Liver (tissue), 9 donors: ENCODE data around the gene COLEC11. TPM values are rescaled to one million over a fixed set of nuclear protein-coding genes. Genes with fewer than 3 reads are reported as not detected.
"Not testable (repeated sequence)": the region's sequence is repeated elsewhere in the genome, so short reads cannot be mapped to it uniquely, and the experiment has no call there.

ENCODE experiments used
- DNase-seq: peaks from one replicate; pipeline ENCODE4 v3.0.0-alpha.2; 2017; ENCODE audit warnings: low spot score
- H3K27ac ChIP-seq, 2 donors: one replicate each; pipeline ENCODE4 v1.7.0; 2013; ENCODE audit warnings: inconsistent platforms in 2 of 2, low read length in 2 of 2, control low read depth in 1 of 2, low read depth in 1 of 2, mild to moderate bottlenecking in 1 of 2
- H3K27me3 ChIP-seq, 4 donors: one replicate each; pipeline versions ENCODE4 v1.6.1 to v1.7.0; 2013; ENCODE audit warnings: low read length in 3 of 4, inconsistent platforms in 1 of 4, mild to moderate bottlenecking in 1 of 4, moderate library complexity in 1 of 4; ENCODE audit not compliant: control insufficient read depth in 4 of 4, insufficient read depth in 4 of 4
- H3K36me3 ChIP-seq, 4 donors: one replicate each; pipeline versions ENCODE4 v1.6.1 to v1.7.0; 2013; ENCODE audit warnings: low read length in 3 of 4, mild to moderate bottlenecking in 3 of 4, low read depth in 1 of 4, moderate library complexity in 1 of 4; ENCODE audit not compliant: control insufficient read depth in 4 of 4, insufficient read depth in 3 of 4
- H3K4me1 ChIP-seq, 4 donors: one replicate each; pipeline versions ENCODE4 v1.6.1 to v1.7.0; 2013; ENCODE audit warnings: low read length in 3 of 4, mild to moderate bottlenecking in 3 of 4, moderate library complexity in 1 of 4; ENCODE audit not compliant: control insufficient read depth in 4 of 4, insufficient read depth in 4 of 4
- H3K4me3 ChIP-seq, 3 donors: one replicate each; pipeline versions ENCODE4 v1.6.1 to v1.7.0; 2013; ENCODE audit warnings: low read length in 3 of 3, control low read depth in 1 of 3, low read depth in 1 of 3, mild to moderate bottlenecking in 1 of 3
- H3K9ac ChIP-seq, 2 donors: one replicate each; pipeline ENCODE4 v1.7.0; 2013; ENCODE audit warnings: low read length in 2 of 2, mild to moderate bottlenecking in 2 of 2, moderate library complexity in 2 of 2, control low read depth in 1 of 2, low read depth in 1 of 2
- H3K9me3 ChIP-seq, 4 donors: one replicate each; pipeline versions ENCODE4 v1.6.1 to v1.7.0; 2013; ENCODE audit warnings: low read length in 3 of 4; ENCODE audit not compliant: control insufficient read depth in 4 of 4
- EGR1 ChIP-seq, 2 donors: IDR thresholded peaks; 2 replicates each; pipeline ENCODE4 v1.6.1; 2016 to 2018; ENCODE audit warnings: antibody characterized with exemption in 2 of 2, low read depth in 2 of 2
- FOXA1 ChIP-seq: IDR thresholded peaks from 2 replicates; pipeline ENCODE4 v1.6.1; 2016; ENCODE audit warnings: antibody characterized with exemption
- FOXA2 ChIP-seq: IDR thresholded peaks from 2 replicates; pipeline ENCODE4 v1.6.1; 2016; ENCODE audit warnings: antibody characterized with exemption
- GABPA ChIP-seq, 2 donors: IDR thresholded peaks in 1 of 2; conservative IDR thresholded peaks in 1 of 2; 2 replicates each; pipeline ENCODE4 v1.6.1; 2016; ENCODE audit warnings: antibody characterized with exemption in 2 of 2, mild to moderate bottlenecking in 1 of 2, moderate library complexity in 1 of 2
- HNF4A ChIP-seq, 2 donors: conservative IDR thresholded peaks; 2 replicates each; pipeline ENCODE4 v1.6.1; 2016; ENCODE audit warnings: antibody characterized with exemption in 2 of 2, mild to moderate bottlenecking in 2 of 2
- HNF4G ChIP-seq: IDR thresholded peaks from 2 replicates; pipeline ENCODE4 v1.6.1; 2016; ENCODE audit warnings: antibody characterized with exemption
- JUND ChIP-seq, 2 donors: IDR thresholded peaks; 2 replicates each; pipeline ENCODE4 v1.6.1; 2016; ENCODE audit warnings: antibody characterized with exemption in 2 of 2
- NR2F2 ChIP-seq: IDR thresholded peaks from 2 replicates; pipeline ENCODE4 v1.6.1; 2016; ENCODE audit warnings: antibody characterized with exemption
- RAD21 ChIP-seq, 2 donors: IDR thresholded peaks; 2 replicates each; pipeline ENCODE4 v1.6.1; 2016; ENCODE audit warnings: antibody characterized with exemption in 2 of 2, mild to moderate bottlenecking in 2 of 2
- SP1 ChIP-seq: IDR thresholded peaks from 2 replicates; pipeline ENCODE4 v1.6.1; 2018; ENCODE audit warnings: antibody characterized with exemption, mild to moderate bottlenecking
- TAF1 ChIP-seq: conservative IDR thresholded peaks from 2 replicates; pipeline ENCODE4 v1.6.1; 2016; ENCODE audit warnings: antibody characterized with exemption, mild to moderate bottlenecking
- YY1 ChIP-seq: IDR thresholded peaks from 2 replicates; pipeline ENCODE4 v1.6.1; 2016; ENCODE audit warnings: antibody characterized with exemption, mild to moderate bottlenecking
- WGBS: extraction: QIAGEN DNeasy Blood & Tissue Kit; methylation state at CpG from one replicate; pipeline ENCODE4 v1.1.7; 2013; 5-methylcytosine and 5-hydroxymethylcytosine counted together
- polyA plus RNA-seq, 2 donors: library from polyadenylated mRNA; stranded (reverse) in 1 of 2; unstranded in 1 of 2; fragments of 200-250 nt in 1 of 2; fragments of >200 nt in 1 of 2; fragmentation: Nextera tagmentation in 1 of 2; extraction: Ambion mirVana in 1 of 2; gene quantifications; one replicate each; pipeline versions ENCODE4 v1.2.1 to v1.2.3, GENCODE V29; 2013 to 2015
- total RNA-seq, 2 donors: library from RNA; depleted of rRNA; stranded (reverse); fragments of >200 nt; gene quantifications; one replicate each; pipeline ENCODE4 v1.2.3, GENCODE V29; 2014
- TF ChIP-seq, protein P1 (sequence below): IDR thresholded peaks from 2 replicates; pipeline ENCODE4 v1.6.1; 2016; ENCODE audit warnings: antibody characterized with exemption, mild to moderate bottlenecking
- TF ChIP-seq, protein P2 (sequence below): IDR thresholded peaks from 2 replicates; pipeline ENCODE4 v1.6.1; 2016; ENCODE audit warnings: antibody characterized with exemption
- TF ChIP-seq, protein P3 (sequence below): fragments of 150-350 bp; IDR thresholded peaks from 2 replicates; pipeline ENCODE4 v1.5.1; 2017; ENCODE audit warnings: improper control_type of control experiment, low read depth, low read length; ENCODE audit not compliant: missing input control
- donor health status: healthy.
- donor health status: healthy.
- donor health status: healthy.
- donor health status: healthy.
- donor health status: healthy.

COLEC11 gene
- total and polyA plus RNA-seq, 4 donors, result 31.0 to 100 (median 70.9) TPM

DNA sequence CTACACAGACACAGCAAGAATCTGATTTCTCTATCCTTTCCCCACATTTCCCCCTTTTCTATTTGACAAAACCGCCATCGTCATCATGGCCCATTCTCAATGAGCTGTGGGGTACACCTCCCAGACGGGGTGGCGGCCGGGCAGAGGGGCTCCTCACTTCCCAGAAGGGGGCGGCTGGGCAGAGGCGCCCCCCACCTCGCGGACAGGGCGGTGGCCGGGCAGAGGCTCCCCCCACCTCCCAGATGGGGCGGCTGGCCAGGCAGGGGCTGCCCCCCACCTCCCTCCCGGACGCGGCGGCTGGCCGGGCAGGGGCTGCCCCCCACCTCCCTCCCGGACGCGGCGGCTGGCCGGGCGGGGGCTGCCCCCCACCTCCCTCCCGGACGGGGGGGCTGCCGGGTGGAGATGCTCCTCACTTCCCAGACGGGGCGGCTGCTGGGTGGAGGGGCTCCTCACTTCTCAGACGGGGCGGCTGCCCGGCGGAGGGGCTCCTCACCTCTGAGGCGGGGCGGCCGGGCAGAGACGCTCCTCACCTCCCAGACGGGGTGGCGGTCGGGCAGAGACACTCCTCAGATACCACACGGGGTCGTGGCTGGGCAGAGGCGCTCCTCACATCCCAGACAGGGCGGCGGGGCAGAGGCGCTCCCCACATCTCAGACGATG, 20.8 kb downstream of the COLEC11 start:
- not testable (repeated sequence) for DNase-seq
- WGBS, result 95% methylated on average over 46 of the region's 46 CpGs

DNA sequence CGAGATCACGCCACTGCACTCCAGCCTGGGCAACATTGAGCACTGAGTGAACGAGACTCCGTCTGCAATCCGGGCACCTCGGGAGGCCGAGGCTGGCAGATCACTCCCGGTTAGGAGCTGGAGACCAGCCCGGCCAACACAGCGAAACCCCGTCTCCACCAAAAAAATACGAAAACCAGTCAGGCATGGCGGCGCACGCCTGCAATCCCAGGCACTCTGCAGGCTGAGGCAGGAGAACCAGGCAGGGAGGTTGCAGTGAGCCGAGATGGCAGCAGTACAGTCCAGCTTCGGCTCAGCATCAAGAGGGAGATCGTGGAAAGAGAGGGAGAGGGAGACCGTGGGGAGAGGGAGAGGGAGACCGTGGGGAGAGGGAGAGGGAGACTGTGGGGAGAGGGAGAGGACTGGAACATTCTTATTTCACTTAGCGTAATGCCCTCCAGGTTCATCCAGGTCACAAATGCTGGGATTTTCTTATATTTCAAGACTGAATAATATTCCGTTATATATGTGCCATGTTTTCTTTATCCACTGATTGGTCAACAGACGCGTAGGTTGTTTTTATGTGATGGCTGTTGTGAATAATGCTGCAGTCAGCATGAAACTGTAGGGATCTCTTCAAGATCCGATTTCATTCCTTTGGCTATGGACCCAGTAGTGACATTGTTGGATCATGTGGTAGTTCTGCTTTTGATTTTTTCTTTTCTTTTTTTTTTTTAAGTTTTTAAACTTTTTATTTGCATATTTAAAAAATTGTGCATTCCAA, 21.7 kb downstream of the COLEC11 start:
- H3K4me1 ChIP-seq, DNase-seq, H3K27ac ChIP-seq, H3K4me3 ChIP-seq, H3K36me3 ChIP-seq, H3K9me3 ChIP-seq, H3K27me3 ChIP-seq, H3K9ac ChIP-seq: not testable (repeated sequence)
- WGBS, result 92% methylated on average over 25 of the region's 25 CpGs

More for the DNA sequence above, 20.8 kb downstream of the COLEC11 start:
- not testable (repeated sequence) for H3K36me3 ChIP-seq, H3K9me3 ChIP-seq, H3K27me3 ChIP-seq, H3K4me1 ChIP-seq, H3K9ac ChIP-seq, H3K27ac ChIP-seq, H3K4me3 ChIP-seq

DNA sequence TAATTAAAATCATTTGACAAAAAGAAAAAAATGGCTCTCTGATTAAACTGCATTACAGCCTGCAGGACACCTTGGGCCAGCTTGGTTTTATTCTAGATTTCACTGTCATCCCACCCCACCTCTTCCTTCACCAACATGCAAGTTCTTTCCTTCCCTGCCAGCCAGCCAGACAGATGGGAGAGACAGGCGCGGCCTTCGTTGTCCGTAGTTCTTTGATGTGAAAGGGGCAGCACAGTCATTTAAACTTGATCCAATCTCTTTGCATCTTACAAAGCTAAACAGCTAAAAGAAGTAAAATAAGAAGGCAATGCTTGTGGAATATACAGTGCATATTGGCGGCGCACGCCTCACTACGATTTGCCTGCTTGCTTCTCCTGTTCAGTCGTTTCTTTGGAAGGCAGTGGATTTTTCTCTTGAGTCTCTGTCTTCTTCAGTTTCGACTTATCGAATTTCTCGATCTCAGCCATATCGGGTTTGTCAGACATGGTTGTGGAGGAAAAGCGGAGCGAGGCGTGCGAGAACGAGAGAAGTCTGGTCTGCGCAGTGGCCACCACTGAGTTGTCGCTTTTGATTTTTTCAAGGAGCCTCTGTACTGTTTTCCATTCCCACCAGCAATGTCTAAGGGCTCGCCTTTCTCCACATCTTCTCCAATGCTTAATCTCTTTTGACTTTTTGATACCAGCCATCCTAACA, 22.4 kb downstream of the COLEC11 start:
- TF ChIP-seq SP1, result no peak
- DNase-seq, result no peak
- H3K4me1 ChIP-seq, result no peaks in the 10 kb centered on the region
- no peaks in the 10 kb centered on the region for H3K27me3 ChIP-seq
- peaks cover 0 to 3% (median 0%) of the 10 kb centered on the region in 4 donors for H3K9me3 ChIP-seq
- WGBS, result 94% methylated on average over 21 of the region's 21 CpGs
- no peak overlapping the region for H3K9ac ChIP-seq
- H3K27ac ChIP-seq, result no peak overlapping the region
- H3K36me3 ChIP-seq, result peaks cover 0 to 4% (median 0%) of the 10 kb centered on the region in 4 donors
- H3K4me3 ChIP-seq, result no peak overlapping the region

DNA sequence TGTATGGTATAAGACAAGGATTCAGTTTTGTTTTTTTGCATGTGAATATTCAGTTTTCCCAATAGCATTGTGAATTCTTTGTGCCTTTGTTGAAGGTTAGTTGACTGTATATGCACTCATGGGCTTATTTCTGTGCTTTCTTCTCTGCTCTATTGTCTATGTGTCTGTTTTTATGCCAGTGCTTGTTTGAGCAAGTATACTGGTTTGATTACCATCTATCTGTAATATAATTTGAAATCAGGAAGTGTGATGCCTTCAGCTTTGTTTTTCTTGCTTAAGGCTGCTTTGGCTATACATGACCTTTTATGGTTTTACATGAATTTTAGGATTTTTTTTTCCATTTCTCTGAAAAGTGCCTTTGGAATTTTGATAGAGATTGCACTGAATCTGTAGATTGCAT, 23.5 kb downstream of the COLEC11 start:
- H3K9me3 ChIP-seq, result peaks cover 0 to 3% (median 0%) of the 10 kb centered on the region in 4 donors
- no peak overlapping the region for H3K9ac ChIP-seq
- peaks cover 0 to 3% (median 0%) of the 10 kb centered on the region in 4 donors for H3K36me3 ChIP-seq
- H3K4me1 ChIP-seq, result no peaks in the 10 kb centered on the region
- H3K27me3 ChIP-seq, result no peaks in the 10 kb centered on the region
- no peak overlapping the region for H3K4me3 ChIP-seq
- no peak for DNase-seq
- no peak overlapping the region for H3K27ac ChIP-seq
- TF ChIP-seq FOXA2, result no peak
- TF ChIP-seq, protein P1, sequence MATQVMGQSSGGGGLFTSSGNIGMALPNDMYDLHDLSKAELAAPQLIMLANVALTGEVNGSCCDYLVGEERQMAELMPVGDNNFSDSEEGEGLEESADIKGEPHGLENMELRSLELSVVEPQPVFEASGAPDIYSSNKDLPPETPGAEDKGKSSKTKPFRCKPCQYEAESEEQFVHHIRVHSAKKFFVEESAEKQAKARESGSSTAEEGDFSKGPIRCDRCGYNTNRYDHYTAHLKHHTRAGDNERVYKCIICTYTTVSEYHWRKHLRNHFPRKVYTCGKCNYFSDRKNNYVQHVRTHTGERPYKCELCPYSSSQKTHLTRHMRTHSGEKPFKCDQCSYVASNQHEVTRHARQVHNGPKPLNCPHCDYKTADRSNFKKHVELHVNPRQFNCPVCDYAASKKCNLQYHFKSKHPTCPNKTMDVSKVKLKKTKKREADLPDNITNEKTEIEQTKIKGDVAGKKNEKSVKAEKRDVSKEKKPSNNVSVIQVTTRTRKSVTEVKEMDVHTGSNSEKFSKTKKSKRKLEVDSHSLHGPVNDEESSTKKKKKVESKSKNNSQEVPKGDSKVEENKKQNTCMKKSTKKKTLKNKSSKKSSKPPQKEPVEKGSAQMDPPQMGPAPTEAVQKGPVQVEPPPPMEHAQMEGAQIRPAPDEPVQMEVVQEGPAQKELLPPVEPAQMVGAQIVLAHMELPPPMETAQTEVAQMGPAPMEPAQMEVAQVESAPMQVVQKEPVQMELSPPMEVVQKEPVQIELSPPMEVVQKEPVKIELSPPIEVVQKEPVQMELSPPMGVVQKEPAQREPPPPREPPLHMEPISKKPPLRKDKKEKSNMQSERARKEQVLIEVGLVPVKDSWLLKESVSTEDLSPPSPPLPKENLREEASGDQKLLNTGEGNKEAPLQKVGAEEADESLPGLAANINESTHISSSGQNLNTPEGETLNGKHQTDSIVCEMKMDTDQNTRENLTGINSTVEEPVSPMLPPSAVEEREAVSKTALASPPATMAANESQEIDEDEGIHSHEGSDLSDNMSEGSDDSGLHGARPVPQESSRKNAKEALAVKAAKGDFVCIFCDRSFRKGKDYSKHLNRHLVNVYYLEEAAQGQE, result no peak
- no peak for TF ChIP-seq FOXA1
- no peak for TF ChIP-seq HNF4G
- TF ChIP-seq NR2F2, result no peak
- TF ChIP-seq RAD21 (IDR thresholded peaks at IDR 0.05), result no peak
- TF ChIP-seq GABPA (IDR thresholded peaks at IDR 0.05 in 1 of 2, conservative IDR thresholded peaks at IDR 0.05 in 1 of 2), result no peak
- TF ChIP-seq, protein P2, sequence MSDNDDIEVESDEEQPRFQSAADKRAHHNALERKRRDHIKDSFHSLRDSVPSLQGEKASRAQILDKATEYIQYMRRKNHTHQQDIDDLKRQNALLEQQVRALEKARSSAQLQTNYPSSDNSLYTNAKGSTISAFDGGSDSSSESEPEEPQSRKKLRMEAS, result no peak
- no peak for TF ChIP-seq JUND (IDR thresholded peaks at IDR 0.05)
- no peak for TF ChIP-seq SP1
- no peak for TF ChIP-seq YY1
- TF ChIP-seq, protein P3, sequence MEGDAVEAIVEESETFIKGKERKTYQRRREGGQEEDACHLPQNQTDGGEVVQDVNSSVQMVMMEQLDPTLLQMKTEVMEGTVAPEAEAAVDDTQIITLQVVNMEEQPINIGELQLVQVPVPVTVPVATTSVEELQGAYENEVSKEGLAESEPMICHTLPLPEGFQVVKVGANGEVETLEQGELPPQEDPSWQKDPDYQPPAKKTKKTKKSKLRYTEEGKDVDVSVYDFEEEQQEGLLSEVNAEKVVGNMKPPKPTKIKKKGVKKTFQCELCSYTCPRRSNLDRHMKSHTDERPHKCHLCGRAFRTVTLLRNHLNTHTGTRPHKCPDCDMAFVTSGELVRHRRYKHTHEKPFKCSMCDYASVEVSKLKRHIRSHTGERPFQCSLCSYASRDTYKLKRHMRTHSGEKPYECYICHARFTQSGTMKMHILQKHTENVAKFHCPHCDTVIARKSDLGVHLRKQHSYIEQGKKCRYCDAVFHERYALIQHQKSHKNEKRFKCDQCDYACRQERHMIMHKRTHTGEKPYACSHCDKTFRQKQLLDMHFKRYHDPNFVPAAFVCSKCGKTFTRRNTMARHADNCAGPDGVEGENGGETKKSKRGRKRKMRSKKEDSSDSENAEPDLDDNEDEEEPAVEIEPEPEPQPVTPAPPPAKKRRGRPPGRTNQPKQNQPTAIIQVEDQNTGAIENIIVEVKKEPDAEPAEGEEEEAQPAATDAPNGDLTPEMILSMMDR, result no peak
- TF ChIP-seq HNF4A (conservative IDR thresholded peaks at IDR 0.05), result no peak
- TF ChIP-seq EGR1 (IDR thresholded peaks at IDR 0.05; ENCODE audit: low read depth in 2 of 2), result no peak
- no peak for TF ChIP-seq TAF1
